Esophagus squamous epithelium (tissue), 4 donors: Measurements from ENCODE around the gene BMP8A.

Experiments used
- CTCF ChIP-seq, 6 experiments: fragments of 450-650 bp in 4 of 6; fragments of 200-600 bp in 2 of 6; sonication (generic) in 2 of 6; IDR thresholded peaks; one replicate each; pipeline ENCODE4 v1.5.1; 2016 to 2019; ENCODE audit warnings: antibody characterized with exemption in 6 of 6, mild to moderate bottlenecking in 4 of 6, moderate library complexity in 4 of 6
- POLR2A ChIP-seq, 4 donors: fragments of 450-650 bp; IDR thresholded peaks; one replicate each; pipeline ENCODE4 v1.6.1; 2017; ENCODE audit warnings: antibody characterized with exemption in 4 of 4, mild to moderate bottlenecking in 4 of 4, moderate library complexity in 3 of 4

GRCh38 chr1:39452081-39452480 is 39.4 kb upstream of the BMP8A start:
- TF ChIP-seq CTCF (IDR thresholded peaks at IDR 0.05) (no peak), POLR2A (IDR thresholded peaks at IDR 0.05) (no peak)
